GM12878 (cell line): ENCODE measurements around the gene DIS3L2. TPM values are rescaled to one million over a fixed set of nuclear protein-coding genes. Genes with fewer than 3 reads are reported as not detected.

ENCODE experiments used
- ATAC-seq: fragments of 200-7000 bp; cut with Tn5 transposase; 3 replicates; pipeline ENCODE4 v1.9.1; 2020; ENCODE audit warnings: mild to moderate bottlenecking, moderate library complexity
- BruUV-seq: library from RNA; stranded (reverse); fragments of 400-500 nt; replicated peaks from 2 replicates; lab custom pipeline; 2021; lab: Mats Ljungman, UMichigan
- CTCF ChIA-PET: fragments of 300-600 bp; sonication (Branson Sonifier 250); formaldehyde crosslinking; extraction: SDS; loops from one replicate; lab custom pipeline; 2021; ENCODE audit warnings: inconsistent platforms; lab: Yijun Ruan, JAX
- POLR2A ChIA-PET: fragments of 350-600 bp; formaldehyde crosslinking; extraction: SDS; loops from one replicate; lab custom pipeline; 2021; ENCODE audit warnings: inconsistent platforms; lab: Charles Lee
- RAD21 ChIA-PET: fragments of 300-600 bp; sonication (Branson Sonifier 250); formaldehyde crosslinking; loops from one replicate; lab custom pipeline; 2023; ENCODE audit warnings: antibody characterized with exemption; ENCODE audit not compliant: unreplicated experiment; lab: Charles Lee
- SMC1A ChIA-PET: fragments of 300-600 bp; sonication (Branson Sonifier 250); formaldehyde crosslinking; loops from one replicate; lab custom pipeline; 2023; ENCODE audit not compliant: unreplicated experiment, uncharacterized antibody; lab: Charles Lee
- DNase-seq: peaks from one replicate; pipeline ENCODE4 v3.0.0-alpha.2; 2011; ENCODE audit warnings: low read depth, low spot score
- FAIRE-seq: peaks from 3 replicates; lab custom pipeline; 2011; peaks lifted over from hg19 to GRCh38; lab: Jason Lieb, UNC
- H2AFZ ChIP-seq: 2 replicates; pipeline ENCODE4 v1.6.0; 2011; ENCODE audit warnings: low read depth, low read length, control low read depth; ENCODE audit not compliant: control insufficient read depth
- H3K27ac ChIP-seq: 2 replicates; pipeline ENCODE4 v1.5.1; 2011; ENCODE audit warnings: control low read depth; ENCODE audit not compliant: control insufficient read depth, insufficient read depth
- H3K27me3 ChIP-seq, 2 experiments: replicated peaks in 1 of 2; 2 replicates each; pipeline versions ENCODE4 v1.6.0 to v1.6.1; 2011; ENCODE audit warnings: low read length in 1 of 2; ENCODE audit not compliant: control insufficient read depth in 2 of 2, insufficient read depth in 2 of 2
- H3K36me3 ChIP-seq, 2 experiments: 2 replicates each; pipeline ENCODE4 v1.5.1; 2011; ENCODE audit warnings: low read length in 1 of 2; ENCODE audit not compliant: control insufficient read depth in 2 of 2, insufficient read depth in 2 of 2
- H3K4me1 ChIP-seq: 2 replicates; pipeline ENCODE4 v1.6.1; 2011; ENCODE audit warnings: mild to moderate bottlenecking, low read length, moderate library complexity, mixed read lengths; ENCODE audit not compliant: control insufficient read depth, insufficient read depth
- H3K4me2 ChIP-seq: 2 replicates; pipeline ENCODE4 v1.6.0; 2011; ENCODE audit warnings: control low read depth; ENCODE audit not compliant: control insufficient read depth, insufficient read depth
- H3K4me3 ChIP-seq: fragments of 200-600 bp; sonication (generic); 2 replicates; pipeline ENCODE4 v1.5.1; 2016
- H3K79me2 ChIP-seq: 2 replicates; pipeline ENCODE4 v1.6.0; 2011; ENCODE audit warnings: low read length; ENCODE audit not compliant: control insufficient read depth, insufficient read depth
- H3K9ac ChIP-seq: 2 replicates; pipeline ENCODE4 v1.8.0; 2011; ENCODE audit warnings: low read length, control low read depth, mixed read lengths; ENCODE audit not compliant: control insufficient read depth, insufficient read depth
- H3K9me3 ChIP-seq: replicated peaks from 3 replicates; pipeline ENCODE4 v1.5.1; 2011; ENCODE audit warnings: mild to moderate bottlenecking, low read length; ENCODE audit not compliant: control insufficient read depth, insufficient read depth
- H4K20me1 ChIP-seq: 2 replicates; pipeline ENCODE4 v1.6.0; 2011; ENCODE audit not compliant: control insufficient read depth, insufficient read depth
- MYB ChIP-seq: fragments of 150-350 bp; IDR thresholded peaks from 2 replicates; pipeline ENCODE4 v1.6.1; 2014; ENCODE audit warnings: mild to moderate bottlenecking, low read depth, low read length, borderline replicate concordance
- NR2F1 ChIP-seq: fragments of 450-650 bp; conservative IDR thresholded peaks from 2 replicates; pipeline ENCODE4 v1.6.1; 2017; ENCODE audit warnings: mild to moderate bottlenecking
- NRF1 ChIP-seq: conservative IDR thresholded peaks from 2 replicates; pipeline ENCODE4 v1.6.1; 2011; ENCODE audit warnings: mild to moderate bottlenecking, low read depth, low read length, improper control_type of control experiment
- TCF7 ChIP-seq: IDR thresholded peaks from 2 replicates; pipeline ENCODE4 v1.6.1; 2014; ENCODE audit warnings: antibody characterized with exemption, borderline replicate concordance
- WGBS: methylation state at CpG from one replicate; pipeline ENCODE4 v1.1.6; 2016; ENCODE audit warnings: low lambda C conversion rate; ENCODE audit not compliant: insufficient replicate concordance, insufficient coverage; ENCODE audit errors: missing lambda C conversion rate; 5-methylcytosine and 5-hydroxymethylcytosine counted together
- in situ Hi-C: fragments of 300-500 bp; cut with MboI; formaldehyde crosslinking; loops from 9 replicates; pipeline ENCODE4 v1.14.3; 2018; ENCODE audit warnings: mixed read lengths
- intact Hi-C: fragments of 100-400 bp; cut with micrococcal nuclease; formaldehyde crosslinking; loops from one replicate; pipeline ENCODE4 v1.14.2; 2022; ENCODE audit not compliant: unreplicated experiment
- polyA plus RNA-seq, 11 experiments: library from polyadenylated mRNA; depleted of rRNA in 4 of 11; unstranded in 6 of 11; stranded (reverse) in 5 of 11; fragments of >200 nt; fragmentation: Nextera tagmentation in 4 of 11; fragmentation: Illumina TruSeq in 1 of 11; extraction: Ambion mirVana in 4 of 11; extraction: Trizol in 1 of 11; gene quantifications; 1 replicate in 1 of 11; 2 replicates in 10 of 11; pipeline versions ENCODE4 v1.2.1 to v1.2.3, GENCODE V29; 2011 to 2016; ENCODE audit warnings: inconsistent platforms in 2 of 11, missing spikeins in 2 of 11, low read depth in 1 of 11
- total RNA-seq, 4 experiments: library from RNA; depleted of rRNA in 3 of 4; stranded (reverse); fragments of >200 nt in 3 of 4; fragmentation: Illumina TruSeq in 1 of 4; extraction: Trizol in 1 of 4; gene quantifications; 2 replicates each; pipeline versions ENCODE4 v1.2.1 to v1.2.3, GENCODE V29; 2013 to 2021
- TF ChIP-seq, protein P1 (sequence below): IDR thresholded peaks from 2 replicates; pipeline ENCODE4 v1.6.1; 2011; ENCODE audit warnings: borderline replicate concordance, low read depth, mild to moderate bottlenecking, moderate library complexity, low read length; ENCODE audit not compliant: insufficient read depth, poor library complexity, severe bottlenecking

Gene DIS3L2
- total and polyA plus RNA-seq, 10 of the 15 experiments (the other 5 are each of a cell fraction or from before 2014, with no cell fraction given), result 3.5 to 27.1 (median 16.0) TPM

DNA sequence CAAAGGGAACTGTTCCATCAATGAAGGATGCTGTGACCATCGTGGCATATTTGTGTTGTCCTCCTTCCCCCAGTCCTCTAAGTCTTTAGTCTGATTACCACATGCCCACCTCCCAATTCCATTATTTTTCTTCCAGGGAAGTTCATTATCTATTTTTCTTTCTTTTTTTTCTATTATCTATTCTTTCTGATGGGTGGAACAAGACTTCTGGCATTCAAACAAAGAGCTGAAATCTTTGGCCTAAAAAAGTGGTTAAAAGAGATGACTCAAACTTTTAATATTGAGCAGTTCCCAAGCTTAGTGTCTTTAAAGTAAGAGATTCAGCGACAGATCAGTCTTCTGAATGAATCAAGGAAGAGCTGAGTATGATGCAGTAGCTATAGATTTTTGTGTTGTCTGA is 66.6 kb downstream of the DIS3L2 start:
- Histone ChIP-seq H2AFZ (no peak overlapping the region), H3K4me2 (no peak overlapping the region), H3K9ac (no peak overlapping the region), H3K36me3 (peaks cover 0 to 2% of the 10 kb centered on the region in 2 experiments; a peak in 1 of 4 replicates), H3K9me3 (no peaks in the 10 kb centered on the region), H3K4me3 (no peak overlapping the region), H3K27ac (no peak overlapping the region), H3K27me3 (no peaks in the 10 kb centered on the region), H3K4me1 (peaks cover 18% of the 10 kb centered on the region; the same call in 1 of the 2 replicates), H3K79me2 (no peaks in the 10 kb centered on the region), H4K20me1 (peaks cover 6% of the 10 kb centered on the region; the same call in 1 of the 2 replicates)
- intact Hi-C loops (no loop called here), in situ Hi-C loops (no loop called here)
- ChIA-PET CTCF (interaction anchor here (0.7 to 1.1 kb wide), 2 partner anchors 509 to 1570 kb away, joined by 3 to 4 read pairs; no protein-coding TSS in a partner anchor), POLR2A (no interaction called here), RAD21 (no interaction called here), SMC1A (no interaction called here)
- no peak for FAIRE-seq
- 97% methylated on average over 2 of the region's 2 CpGs for WGBS
- DNase-seq, result no peak
- ATAC-seq, result no peak
- BruUV-seq, result no TSS peak
- TF ChIP-seq, protein P1, sequence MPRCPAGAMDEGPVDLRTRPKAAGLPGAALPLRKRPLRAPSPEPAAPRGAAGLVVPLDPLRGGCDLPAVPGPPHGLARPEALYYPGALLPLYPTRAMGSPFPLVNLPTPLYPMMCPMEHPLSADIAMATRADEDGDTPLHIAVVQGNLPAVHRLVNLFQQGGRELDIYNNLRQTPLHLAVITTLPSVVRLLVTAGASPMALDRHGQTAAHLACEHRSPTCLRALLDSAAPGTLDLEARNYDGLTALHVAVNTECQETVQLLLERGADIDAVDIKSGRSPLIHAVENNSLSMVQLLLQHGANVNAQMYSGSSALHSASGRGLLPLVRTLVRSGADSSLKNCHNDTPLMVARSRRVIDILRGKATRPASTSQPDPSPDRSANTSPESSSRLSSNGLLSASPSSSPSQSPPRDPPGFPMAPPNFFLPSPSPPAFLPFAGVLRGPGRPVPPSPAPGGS, result no peak
- TF ChIP-seq TCF7, result no peak

DNA sequence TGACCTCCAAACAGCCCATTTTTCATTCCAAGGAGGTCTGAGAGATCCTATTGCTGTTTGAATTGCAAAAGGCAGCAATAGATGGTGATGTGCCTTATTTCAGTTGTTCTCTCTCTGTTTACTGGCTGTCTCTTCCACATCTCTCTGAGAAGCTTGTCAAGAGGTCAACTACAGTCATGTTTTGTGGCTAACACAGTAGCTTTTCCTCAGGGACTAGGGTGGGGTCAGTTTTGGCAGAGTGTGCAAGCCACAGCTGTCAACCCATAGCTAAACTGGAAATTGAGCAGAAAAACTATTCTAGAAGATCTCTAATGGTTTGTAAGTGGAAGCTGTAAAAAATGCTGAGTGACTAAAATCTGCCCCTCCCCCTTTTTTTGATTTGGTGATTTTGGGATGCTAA is 67.1 kb downstream of the DIS3L2 start:
- POLR2A ChIA-PET, result no interaction called here

More for the DNA sequence above, 67.1 kb downstream of the DIS3L2 start:
- no peaks in the 10 kb centered on the region for H3K79me2 ChIP-seq
- no peak overlapping the region for H3K27ac ChIP-seq
- ChIA-PET SMC1A (no interaction called here), CTCF (interaction anchor here (0.7 to 1.1 kb wide), 2 partner anchors 509 to 1569 kb away, joined by 3 to 4 read pairs; no protein-coding TSS in a partner anchor), RAD21 (no interaction called here)
- H3K4me3 ChIP-seq, result no peak overlapping the region
- H3K9ac ChIP-seq, result no peak overlapping the region
- no peak overlapping the region for H2AFZ ChIP-seq
- H3K4me2 ChIP-seq, result no peak overlapping the region
- H3K9me3 ChIP-seq, result no peaks in the 10 kb centered on the region
- ATAC-seq (no peak), DNase-seq (no peak), FAIRE-seq (no peak)
- peaks cover 0 to 2% of the 10 kb centered on the region in 2 experiments; a peak in 1 of 4 replicates for H3K36me3 ChIP-seq
- intact Hi-C loops (no loop called here), in situ Hi-C loops (no loop called here)
- H3K27me3 ChIP-seq, result no peaks in the 10 kb centered on the region
- TF ChIP-seq MYB, result no peak
- no peak for TF ChIP-seq NRF1
- TF ChIP-seq NR2F1, result no peak
- peaks cover 6% of the 10 kb centered on the region; the same call in 1 of the 2 replicates for H4K20me1 ChIP-seq
- peaks cover 18% of the 10 kb centered on the region; the same call in 1 of the 2 replicates for H3K4me1 ChIP-seq
- no TSS peak for BruUV-seq
